Endothelial cell of umbilical vein (primary cell): ENCODE data around the gene ANK2. TPM values are rescaled to one million over a fixed set of nuclear protein-coding genes. Genes with fewer than 3 reads are reported as not detected.

ENCODE experiments used
- BruUV-seq: library from RNA; stranded (reverse); fragments of 400-500 nt; replicated peaks from 2 replicates; lab custom pipeline; 2021; lab: Mats Ljungman, UMichigan
- CTCF ChIA-PET: fragments of 300-600, 350-600 bp; sonication (Branson Sonifier 250); formaldehyde crosslinking; loops from one replicate; lab custom pipeline; 2021; ENCODE audit warnings: antibody characterized with exemption, inconsistent platforms; lab: Charles Lee
- POLR2A ChIA-PET: fragments of 300-600, 350-600 bp; sonication (Branson Sonifier 250); formaldehyde crosslinking; loops from one replicate; lab custom pipeline; 2021; ENCODE audit warnings: antibody characterized with exemption, inconsistent platforms; lab: Charles Lee
- DNase-seq: peaks from one replicate; pipeline ENCODE4 v3.0.0-alpha.2; 2011; ENCODE audit warnings: low read depth, low spot score
- FAIRE-seq: peaks from 2 replicates; lab custom pipeline; 2011; peaks lifted over from hg19 to GRCh38; lab: Jason Lieb, UNC
- H2AFZ ChIP-seq: 2 replicates; pipeline ENCODE4 v1.6.0; 2012; ENCODE audit warnings: low read depth, low read length, control low read depth, inconsistent platforms
- H3K27ac ChIP-seq: 2 replicates; pipeline ENCODE4 v1.5.1; 2011; ENCODE audit warnings: low read depth, mild to moderate bottlenecking, control low read depth, low read length, moderate library complexity; ENCODE audit not compliant: insufficient read depth
- H3K27me3 ChIP-seq, 2 experiments: 2 replicates each; pipeline versions ENCODE4 v1.6.0 to v1.6.1; 2011; ENCODE audit warnings: low read length in 2 of 2, mixed read lengths in 1 of 2; ENCODE audit not compliant: control insufficient read depth in 2 of 2, insufficient read depth in 2 of 2
- H3K36me3 ChIP-seq, 2 experiments: 2 replicates in 1 of 2; 3 replicates in 1 of 2; pipeline ENCODE4 v1.5.1; 2011; ENCODE audit warnings: low read length in 2 of 2, mild to moderate bottlenecking in 1 of 2, moderate library complexity in 1 of 2; ENCODE audit not compliant: control insufficient read depth in 2 of 2, insufficient read depth in 2 of 2; ENCODE audit errors: extremely low read depth in 1 of 2
- H3K4me1 ChIP-seq: 3 replicates; pipeline ENCODE4 v1.5.1; 2011; ENCODE audit warnings: mild to moderate bottlenecking, low read length; ENCODE audit not compliant: control insufficient read depth, insufficient read depth; ENCODE audit errors: extremely low read depth
- H3K4me2 ChIP-seq: 2 replicates; pipeline ENCODE4 v1.6.1; 2011; ENCODE audit warnings: low read length, control low read depth, mixed read lengths; ENCODE audit not compliant: insufficient read depth
- H3K4me3 ChIP-seq, 3 experiments: fragments of 200-600 bp in 1 of 3; sonication (generic), shearing (Covaris generic) in 1 of 3; replicated peaks in 1 of 3; 2 replicates each; pipeline ENCODE4 v1.5.1; 2011 to 2016; ENCODE audit warnings: control low read depth in 3 of 3, low read length in 3 of 3, mild to moderate bottlenecking in 2 of 3, inconsistent platforms in 1 of 3, low read depth in 1 of 3, moderate library complexity in 1 of 3; ENCODE audit not compliant: insufficient read depth in 1 of 3
- H3K79me2 ChIP-seq: 2 replicates; pipeline ENCODE4 v1.6.0; 2012; ENCODE audit warnings: low read length, inconsistent platforms; ENCODE audit not compliant: control insufficient read depth, insufficient read depth
- H3K9ac ChIP-seq: replicated peaks from 2 replicates; pipeline ENCODE3; 2011; ENCODE audit warnings: low read length, control low read depth; ENCODE audit not compliant: insufficient read depth; ENCODE audit errors: extremely low read depth
- H3K9me1 ChIP-seq: replicated peaks from 3 replicates; pipeline ENCODE4 v1.6.0; 2011; ENCODE audit warnings: mild to moderate bottlenecking, low read length; ENCODE audit not compliant: control insufficient read depth, insufficient read depth; ENCODE audit errors: extremely low read depth
- H3K9me3 ChIP-seq: replicated peaks from 2 replicates; pipeline ENCODE4 v1.5.1; 2012; ENCODE audit warnings: low read length, inconsistent platforms; ENCODE audit not compliant: control insufficient read depth, insufficient read depth
- H4K20me1 ChIP-seq: replicated peaks from 2 replicates; pipeline ENCODE3; 2011; ENCODE audit warnings: mild to moderate bottlenecking, low read length; ENCODE audit not compliant: control insufficient read depth, insufficient read depth; ENCODE audit errors: extremely low read depth
- EZH2 ChIP-seq: IDR thresholded peaks from 2 replicates; pipeline ENCODE4 v1.6.1; 2012; ENCODE audit warnings: borderline replicate concordance, low read depth, mild to moderate bottlenecking, moderate library complexity, low read length, inconsistent platforms; ENCODE audit not compliant: severe bottlenecking
- FOS ChIP-seq: IDR thresholded peaks from 2 replicates; pipeline ENCODE4 v1.6.1; 2011; ENCODE audit warnings: mild to moderate bottlenecking, low read length, moderate library complexity, borderline replicate concordance; ENCODE audit not compliant: insufficient read depth
- GATA2 ChIP-seq: IDR thresholded peaks from 2 replicates; pipeline ENCODE4 v1.7.0; 2011; ENCODE audit warnings: low read depth, mild to moderate bottlenecking, moderate library complexity, mixed read lengths, low read length; ENCODE audit not compliant: insufficient read length, insufficient read depth
- JUN ChIP-seq: IDR thresholded peaks from 2 replicates; pipeline ENCODE4 v1.6.1; 2011; ENCODE audit warnings: borderline replicate concordance, low read depth; ENCODE audit not compliant: insufficient read length, insufficient read depth
- MYC ChIP-seq: IDR thresholded peaks from one replicate; pipeline ENCODE4 v1.6.1; 2011; ENCODE audit warnings: mild to moderate bottlenecking, low read depth, low read length
- POLR2A ChIP-seq: IDR thresholded peaks from 2 replicates; pipeline ENCODE4 v1.6.1; 2012; ENCODE audit warnings: low read depth, mild to moderate bottlenecking, control low read depth, low read length
- POLR2AphosphoS5 ChIP-seq: IDR thresholded peaks from 2 replicates; pipeline ENCODE4 v1.6.1; 2012; ENCODE audit warnings: low read depth, mild to moderate bottlenecking, control low read depth, low read length, moderate library complexity; ENCODE audit not compliant: insufficient read depth
- dilution Hi-C: fragments of 300-500 bp; cut with MboI; formaldehyde crosslinking; loops from one replicate; pipeline ENCODE4 v1.15.0; 2019; ENCODE audit warnings: low sequenced_read_pairs; ENCODE audit not compliant: extremely low pct_ligation_motif_present
- intact Hi-C: fragments of 100-400 bp; cut with micrococcal nuclease; formaldehyde crosslinking; loops from one replicate; pipeline ENCODE4 v1.10.0; 2022
- polyA plus RNA-seq, 4 experiments: library from polyadenylated mRNA; depleted of rRNA in 3 of 4; stranded (reverse) in 3 of 4; unstranded in 1 of 4; fragments of >200 nt; gene quantifications; 2 replicates each; pipeline versions ENCODE4 v1.2.1 to v1.2.3, GENCODE V29; 2011 to 2012; ENCODE audit warnings: missing spikeins in 1 of 4
- total RNA-seq: library from RNA; stranded (reverse); gene quantifications from 2 replicates; pipeline ENCODE4 v1.2.3, GENCODE V29; 2021
- TF ChIP-seq, protein P1 (sequence below): IDR thresholded peaks from 2 replicates; pipeline ENCODE4 v1.6.1; 2011; ENCODE audit not compliant: insufficient read depth, insufficient read length
- TF ChIP-seq, protein P2 (sequence below), 2 donors: IDR thresholded peaks; 1 replicate in 1 of 2; 2 replicates in 1 of 2; pipeline ENCODE4 v1.5.1; 2011; ENCODE audit warnings: low read length in 2 of 2, mild to moderate bottlenecking in 2 of 2, moderate library complexity in 2 of 2, control low read depth in 1 of 2, inconsistent platforms in 1 of 2, low read depth in 1 of 2; ENCODE audit not compliant: insufficient read depth in 1 of 2; ENCODE audit errors: extremely low read depth in 1 of 2

Gene ANK2
- total and polyA plus RNA-seq, 2 donors (not counting 3 experiments of a cell fraction or from before 2014, with no cell fraction given), result not detected

DNA sequence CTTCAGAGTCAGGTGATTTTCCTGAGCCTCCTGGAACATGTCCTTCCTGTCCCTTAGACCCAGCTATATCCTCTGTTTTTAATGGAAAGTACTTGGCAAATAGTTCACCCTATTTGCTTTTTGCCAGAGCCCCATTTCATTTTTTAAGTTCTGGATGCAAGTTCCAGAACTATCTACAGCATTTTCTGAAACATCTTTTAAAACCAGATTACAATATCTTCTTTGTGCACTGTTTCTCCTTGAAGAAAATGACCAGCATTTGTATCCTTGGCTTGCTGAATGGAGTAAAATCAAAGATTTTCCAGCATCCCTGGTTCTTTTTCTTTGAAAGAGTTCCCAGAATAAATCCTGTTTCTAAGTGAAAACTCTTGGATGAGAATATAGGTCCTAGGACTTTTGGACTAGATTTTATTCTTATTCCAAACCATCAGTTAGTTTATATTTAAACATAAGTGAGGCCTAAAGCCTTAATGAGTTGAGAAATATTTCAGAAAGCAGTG lies 224.3 kb downstream of the ANK2 start:
- ChIA-PET POLR2A (no interaction called here), CTCF (no interaction called here)
- H2AFZ ChIP-seq, result no peak overlapping the region
- DNase-seq (no peak), FAIRE-seq (no peak)
- H3K9me3 ChIP-seq, result no peaks in the 10 kb centered on the region
- H4K20me1 ChIP-seq, result no peaks in the 10 kb centered on the region
- TF ChIP-seq MYC (no peak), JUN (no peak), EZH2 (no peak), GATA2 (no peak), POLR2AphosphoS5 (no peak), POLR2A (no peak), FOS (no peak)
- TF ChIP-seq, protein P1, sequence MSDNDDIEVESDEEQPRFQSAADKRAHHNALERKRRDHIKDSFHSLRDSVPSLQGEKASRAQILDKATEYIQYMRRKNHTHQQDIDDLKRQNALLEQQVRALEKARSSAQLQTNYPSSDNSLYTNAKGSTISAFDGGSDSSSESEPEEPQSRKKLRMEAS, result no peak
- TF ChIP-seq, protein P2, sequence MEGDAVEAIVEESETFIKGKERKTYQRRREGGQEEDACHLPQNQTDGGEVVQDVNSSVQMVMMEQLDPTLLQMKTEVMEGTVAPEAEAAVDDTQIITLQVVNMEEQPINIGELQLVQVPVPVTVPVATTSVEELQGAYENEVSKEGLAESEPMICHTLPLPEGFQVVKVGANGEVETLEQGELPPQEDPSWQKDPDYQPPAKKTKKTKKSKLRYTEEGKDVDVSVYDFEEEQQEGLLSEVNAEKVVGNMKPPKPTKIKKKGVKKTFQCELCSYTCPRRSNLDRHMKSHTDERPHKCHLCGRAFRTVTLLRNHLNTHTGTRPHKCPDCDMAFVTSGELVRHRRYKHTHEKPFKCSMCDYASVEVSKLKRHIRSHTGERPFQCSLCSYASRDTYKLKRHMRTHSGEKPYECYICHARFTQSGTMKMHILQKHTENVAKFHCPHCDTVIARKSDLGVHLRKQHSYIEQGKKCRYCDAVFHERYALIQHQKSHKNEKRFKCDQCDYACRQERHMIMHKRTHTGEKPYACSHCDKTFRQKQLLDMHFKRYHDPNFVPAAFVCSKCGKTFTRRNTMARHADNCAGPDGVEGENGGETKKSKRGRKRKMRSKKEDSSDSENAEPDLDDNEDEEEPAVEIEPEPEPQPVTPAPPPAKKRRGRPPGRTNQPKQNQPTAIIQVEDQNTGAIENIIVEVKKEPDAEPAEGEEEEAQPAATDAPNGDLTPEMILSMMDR (IDR thresholded peaks at IDR 0.05; ENCODE audit: extremely low read depth in 1 of 2, insufficient read depth in 1 of 2, low read depth in 1 of 2, low read length in 2 of 2), result no peak
- no peaks in the 10 kb centered on the region for H3K36me3 ChIP-seq
- H3K9ac ChIP-seq, result no peak overlapping the region
- BruUV-seq, result no TSS peak
- H3K4me3 ChIP-seq, result no peak overlapping the region
- H3K9me1 ChIP-seq, result no peaks in the 10 kb centered on the region
- peaks cover 6 to 9% of the 10 kb centered on the region in 2 experiments for H3K27me3 ChIP-seq
- no peaks in the 10 kb centered on the region for H3K4me1 ChIP-seq
- intact Hi-C loops, result loop anchor here (10.0 kb wide), 1 partner anchor 271 kb away; no protein-coding TSS in a partner anchor
- no peaks in the 10 kb centered on the region for H3K79me2 ChIP-seq
- H3K27ac ChIP-seq, result no peak overlapping the region
- dilution Hi-C loops, result no loop called here
- no peak overlapping the region for H3K4me2 ChIP-seq
